Caco-2 (cell line): ENCODE results near the gene GHDC. TPM values are rescaled to one million over a fixed set of nuclear protein-coding genes. Genes with fewer than 3 reads are reported as not detected.
"Not testable (repeated sequence)": the region's sequence is repeated elsewhere in the genome, so short reads cannot be mapped to it uniquely, and the experiment has no call there.

Source experiments
- BruUV-seq: library from RNA; stranded (reverse); fragments of 400-500 nt; replicated peaks from 2 replicates; lab custom pipeline; 2021; lab: Mats Ljungman, UMichigan
- CTCF ChIA-PET: fragments of 300-600 bp; sonication (Branson Sonifier 250); formaldehyde crosslinking; loops from one replicate; lab custom pipeline; 2022; ENCODE audit warnings: antibody characterized with exemption; lab: Charles Lee
- POLR2A ChIA-PET: fragments of 300-600 bp; sonication (Branson Sonifier 250); formaldehyde crosslinking; loops from one replicate; lab custom pipeline; 2022; ENCODE audit warnings: antibody characterized with exemption; lab: Charles Lee
- DNase-seq, 2 experiments: peaks; one replicate each; pipeline versions ENCODE4 v3.0.0 to v3.0.0-alpha.2; 2020 to 2022
- H3K27me3 ChIP-seq: replicated peaks from 2 replicates; pipeline ENCODE4 v1.6.0; 2011; ENCODE audit warnings: low read length; ENCODE audit not compliant: control insufficient read depth, insufficient read depth
- H3K36me3 ChIP-seq: 2 replicates; pipeline ENCODE4 v1.5.1; 2011; ENCODE audit warnings: low read length; ENCODE audit not compliant: control insufficient read depth, insufficient read depth
- H3K4me1 ChIP-seq: fragments of 250-450 bp; sonication (Bioruptor Pico); 2 replicates; pipeline ENCODE4 v1.5.1; 2020; ENCODE audit warnings: mild to moderate bottlenecking
- H3K4me3 ChIP-seq: 2 replicates; pipeline ENCODE4 v1.5.1; 2011; ENCODE audit warnings: low read depth, mild to moderate bottlenecking, control low read depth, low read length
- H3K9me3 ChIP-seq: fragments of 250-450 bp; sonication (Bioruptor Pico); 2 replicates; pipeline ENCODE4 v1.5.1; 2020; ENCODE audit warnings: mild to moderate bottlenecking, moderate library complexity
- H3K27ac Mint-ChIP-seq: one replicate; pipeline ENCODE4 v1.8.0; 2022; ENCODE audit warnings: mixed read lengths; ENCODE audit not compliant: unreplicated experiment
- H3K27me3 Mint-ChIP-seq: one replicate; pipeline ENCODE4 v1.8.0; 2022; ENCODE audit warnings: mixed read lengths; ENCODE audit not compliant: insufficient read depth, unreplicated experiment
- H3K36me3 Mint-ChIP-seq: one replicate; pipeline ENCODE4 v1.8.0; 2022; ENCODE audit warnings: mild to moderate bottlenecking, mixed read lengths; ENCODE audit not compliant: insufficient read depth, unreplicated experiment
- H3K4me1 Mint-ChIP-seq: one replicate; pipeline ENCODE4 v1.8.0; 2022; ENCODE audit warnings: low read depth, mixed read lengths; ENCODE audit not compliant: unreplicated experiment
- H3K4me3 Mint-ChIP-seq: one replicate; pipeline ENCODE4 v1.8.0; 2022; ENCODE audit warnings: mild to moderate bottlenecking, moderate library complexity, mixed read lengths; ENCODE audit not compliant: unreplicated experiment
- H3K9me3 Mint-ChIP-seq: one replicate; pipeline ENCODE4 v1.8.0; 2022; ENCODE audit warnings: mixed read lengths; ENCODE audit not compliant: unreplicated experiment
- intact Hi-C: fragments of 100-400 bp; cut with micrococcal nuclease; formaldehyde crosslinking; loops from one replicate; pipeline ENCODE4 v1.10.0; 2022; ENCODE audit not compliant: unreplicated experiment
- total RNA-seq: library from RNA; stranded (reverse); gene quantifications from 2 replicates; pipeline ENCODE4 v1.2.3, GENCODE V29; 2022
- TF ChIP-seq, protein P1 (sequence below), 2 experiments: fragments of 200-600 bp in 1 of 2; IDR thresholded peaks; 1 replicate in 1 of 2; 2 replicates in 1 of 2; pipeline versions ENCODE4 v1.5.1 to v1.8.0; 2011 to 2022; ENCODE audit warnings: antibody characterized with exemption in 1 of 2, control low read depth in 1 of 2, inconsistent platforms in 1 of 2, low read depth in 1 of 2, low read length in 1 of 2, mild to moderate bottlenecking in 1 of 2, moderate library complexity in 1 of 2; ENCODE audit not compliant: insufficient read depth in 1 of 2, severe bottlenecking in 1 of 2, unreplicated experiment in 1 of 2

Gene GHDC
- total RNA-seq, 1 experiment from 2014 or later: 17.7 TPM

DNA sequence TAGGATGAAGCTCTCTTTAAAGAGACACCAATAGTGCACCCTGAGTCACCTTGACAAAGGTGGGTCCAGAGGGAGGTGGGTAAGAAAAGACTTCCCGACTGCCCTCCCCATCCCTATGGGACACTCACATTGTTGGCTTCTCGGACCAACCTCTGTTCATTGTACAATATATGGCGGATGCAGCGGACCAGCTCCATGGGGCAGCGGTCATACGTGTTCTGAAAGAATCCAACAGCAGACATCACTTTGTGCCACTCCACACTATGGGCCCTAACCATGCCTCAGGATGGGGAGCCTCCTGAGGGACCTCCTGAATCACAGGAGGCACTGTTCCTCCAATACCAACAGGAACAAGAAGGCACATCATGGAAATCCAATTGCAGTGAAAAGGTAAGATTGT lies 30.4 kb upstream of the GHDC start:
- Mint-ChIP-seq H3K9me3 (no peaks in the 10 kb centered on the region), H3K4me1 (no peaks in the 10 kb centered on the region), H3K27me3 (no peaks in the 10 kb centered on the region), H3K36me3 (no peaks in the 10 kb centered on the region), H3K4me3 (no peak overlapping the region), H3K27ac (no peak overlapping the region)
- no peaks in the 10 kb centered on the region for H3K36me3 ChIP-seq
- H3K4me3 ChIP-seq: no peak overlapping the region
- BruUV-seq: no TSS peak
- ChIA-PET POLR2A (no interaction called here), CTCF (no interaction called here)
- DNase-seq: no peak
- no peaks in the 10 kb centered on the region for H3K27me3 ChIP-seq
- intact Hi-C loops: no loop called here
- TF ChIP-seq, protein P1, sequence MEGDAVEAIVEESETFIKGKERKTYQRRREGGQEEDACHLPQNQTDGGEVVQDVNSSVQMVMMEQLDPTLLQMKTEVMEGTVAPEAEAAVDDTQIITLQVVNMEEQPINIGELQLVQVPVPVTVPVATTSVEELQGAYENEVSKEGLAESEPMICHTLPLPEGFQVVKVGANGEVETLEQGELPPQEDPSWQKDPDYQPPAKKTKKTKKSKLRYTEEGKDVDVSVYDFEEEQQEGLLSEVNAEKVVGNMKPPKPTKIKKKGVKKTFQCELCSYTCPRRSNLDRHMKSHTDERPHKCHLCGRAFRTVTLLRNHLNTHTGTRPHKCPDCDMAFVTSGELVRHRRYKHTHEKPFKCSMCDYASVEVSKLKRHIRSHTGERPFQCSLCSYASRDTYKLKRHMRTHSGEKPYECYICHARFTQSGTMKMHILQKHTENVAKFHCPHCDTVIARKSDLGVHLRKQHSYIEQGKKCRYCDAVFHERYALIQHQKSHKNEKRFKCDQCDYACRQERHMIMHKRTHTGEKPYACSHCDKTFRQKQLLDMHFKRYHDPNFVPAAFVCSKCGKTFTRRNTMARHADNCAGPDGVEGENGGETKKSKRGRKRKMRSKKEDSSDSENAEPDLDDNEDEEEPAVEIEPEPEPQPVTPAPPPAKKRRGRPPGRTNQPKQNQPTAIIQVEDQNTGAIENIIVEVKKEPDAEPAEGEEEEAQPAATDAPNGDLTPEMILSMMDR (IDR thresholded peaks at IDR 0.05; ENCODE audit: insufficient read depth in 1 of 2, low read depth in 1 of 2, low read length in 1 of 2, severe bottlenecking in 1 of 2, unreplicated experiment in 1 of 2): no peak
- H3K9me3 ChIP-seq: no peaks in the 10 kb centered on the region
- no peaks in the 10 kb centered on the region for H3K4me1 ChIP-seq

DNA sequence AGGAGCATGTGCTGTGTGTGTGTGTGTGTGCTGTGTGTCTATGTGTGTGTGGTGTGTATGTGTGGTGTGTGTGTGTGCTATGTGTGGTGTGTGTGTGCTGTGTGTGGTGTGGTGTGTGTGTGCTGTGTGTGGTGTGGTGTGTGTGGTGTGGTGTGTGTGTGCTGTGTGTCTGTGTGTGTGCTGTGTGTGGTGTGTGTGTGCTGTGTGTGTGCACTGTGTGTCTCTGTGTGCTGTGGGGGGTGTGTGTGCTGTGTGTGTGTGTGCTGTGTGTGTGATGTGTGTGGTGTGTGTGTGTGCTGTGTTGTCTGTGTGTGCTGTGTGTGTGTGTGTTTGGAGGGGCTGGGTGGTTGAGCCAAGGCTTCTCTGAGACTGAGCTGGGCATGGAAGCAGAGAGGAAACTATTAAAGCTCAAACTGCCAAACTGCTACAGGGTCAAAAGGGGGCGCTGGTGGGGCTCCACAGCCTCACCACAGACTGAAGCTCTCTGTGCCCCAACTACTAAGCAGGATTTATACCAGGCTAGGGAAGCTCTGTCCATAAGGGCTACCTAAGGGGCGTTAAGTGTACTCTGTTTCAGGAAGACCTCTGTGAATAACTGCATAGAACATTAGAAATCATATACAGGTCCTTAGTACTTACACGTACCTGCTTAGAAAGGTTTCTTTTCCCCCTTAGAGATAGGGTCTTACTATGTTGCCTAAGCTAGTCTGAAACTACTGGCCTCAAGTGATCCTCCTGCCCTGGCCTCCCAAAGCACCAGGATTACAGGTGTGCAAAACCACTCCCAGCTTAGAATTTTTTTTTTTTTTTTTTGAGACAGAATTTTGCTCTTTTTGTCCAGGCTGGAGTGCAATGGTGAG lies 27.8 kb upstream of the GHDC start:
- ChIA-PET POLR2A (interaction anchor here (0.7 kb wide), 1 partner anchor 33 kb away, joined by 3 read pairs; no protein-coding TSS in a partner anchor), CTCF (interaction anchor here (0.6 to 2.1 kb wide), 26 partner anchors 9 to 1662 kb away, joined by 3 to 19 read pairs (median 4); partner anchors contain the start of genes GHDC, STAT3 and ZNF385C)
- Histone ChIP-seq H3K4me1 (no peaks in the 10 kb centered on the region), H3K9me3 (no peaks in the 10 kb centered on the region), H3K27me3 (no peaks in the 10 kb centered on the region), H3K36me3 (no peaks in the 10 kb centered on the region; the same call in 1 of the 2 replicates), H3K4me3 (no peak overlapping the region)
- intact Hi-C loops: no loop called here
- Mint-ChIP-seq H3K27ac (no peak overlapping the region), H3K9me3 (no peaks in the 10 kb centered on the region), H3K4me3 (no peak overlapping the region), H3K27me3 (no peaks in the 10 kb centered on the region), H3K4me1 (no peaks in the 10 kb centered on the region), H3K36me3 (peaks cover 5% of the 10 kb centered on the region)
- BruUV-seq: no TSS peak
- TF ChIP-seq, protein P1 (IDR thresholded peaks at IDR 0.05; ENCODE audit: insufficient read depth in 1 of 2, low read depth in 1 of 2, low read length in 1 of 2, severe bottlenecking in 1 of 2, unreplicated experiment in 1 of 2): peak; percentile 59 to 72
- peak in 1 of 2 experiments; percentile 44 for DNase-seq

DNA sequence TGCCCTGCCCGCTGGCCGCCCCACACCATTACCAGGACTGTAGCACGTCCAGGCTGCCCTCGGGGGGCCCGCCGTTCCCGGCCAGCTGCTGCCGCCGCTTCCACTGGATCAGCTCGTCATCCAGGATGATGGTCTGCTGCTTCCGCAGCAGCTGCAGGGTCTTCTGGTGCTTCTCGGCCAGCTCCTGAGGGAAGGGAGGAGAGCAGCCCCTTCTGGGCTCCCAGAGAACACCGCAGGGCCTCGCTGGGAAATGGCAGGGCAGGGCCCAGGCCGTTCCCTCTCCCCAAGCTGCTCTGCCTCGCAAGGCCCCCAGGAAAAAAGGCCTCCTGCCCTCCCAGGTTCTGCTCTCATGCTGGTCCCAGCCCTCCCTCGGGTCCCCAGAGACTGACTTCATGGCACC lies 25.0 kb upstream of the GHDC start:
- POLR2A ChIA-PET: interaction anchor here (0.5 kb wide), 1 partner anchor 321 kb away, joined by 5 read pairs; no protein-coding TSS in a partner anchor
- H3K4me1 Mint-ChIP-seq, H3K4me1 ChIP-seq, BruUV-seq, intact Hi-C loops, CTCF ChIA-PET, DNase-seq, H3K27me3 Mint-ChIP-seq, H3K27ac Mint-ChIP-seq, H3K36me3 ChIP-seq, H3K27me3 ChIP-seq, H3K9me3 ChIP-seq, H3K4me3 Mint-ChIP-seq, H3K9me3 Mint-ChIP-seq, H3K4me3 ChIP-seq: not testable (repeated sequence)
- H3K36me3 Mint-ChIP-seq: peaks cover 12% of the 10 kb centered on the region
